HTERT RPE-1 (cell line): ENCODE results near the gene CAMKK1.

Source experiments
- in situ Hi-C: fragments of 300-500 bp; cut with MboI; formaldehyde crosslinking; loops from 4 replicates; pipeline ENCODE4 v1.14.3; 2020; ENCODE audit warnings: low sequenced_read_pairs

CAMKK1 gene

GRCh38 chr17:3897731-3898130 is 4.9 kb upstream of the CAMKK1 start:
- in situ Hi-C loops = no loop called here

GRCh38 chr17:3896968-3897235 is 4.0 kb upstream of the CAMKK1 start:
- in situ Hi-C loops = no loop called here

- in situ Hi-C loops = no loop called here
Observed at GRCh38 chr17:3896108-3896967, 3.5 kb upstream of the CAMKK1 start.

GRCh38 chr17:3895354-3895753 is 2.5 kb upstream of the CAMKK1 start:
- in situ Hi-C loops = no loop called here

GRCh38 chr17:3894911-3895343 is 2.1 kb upstream of the CAMKK1 start:
- in situ Hi-C loops = no loop called here

- in situ Hi-C loops = no loop called here
Observed at GRCh38 chr17:3894188-3894587, 1.3 kb upstream of the CAMKK1 start.

- in situ Hi-C loops = no loop called here
Observed at GRCh38 chr17:3893720-3894116, 865 bp upstream of the CAMKK1 start.

- in situ Hi-C loops = no loop called here
Observed at GRCh38 chr17:3892095-3892998, 506 bp downstream of the CAMKK1 start.

GRCh38 chr17:3891626-3892094 is 1.2 kb downstream of the CAMKK1 start:
- in situ Hi-C loops = no loop called here

GRCh38 chr17:3890878-3891219 is 2.0 kb downstream of the CAMKK1 start:
- in situ Hi-C loops = no loop called here

- in situ Hi-C loops = no loop called here
Observed at GRCh38 chr17:3890082-3890877, 2.6 kb downstream of the CAMKK1 start.

GRCh38 chr17:3889325-3890012 is 3.4 kb downstream of the CAMKK1 start:
- in situ Hi-C loops = no loop called here

GRCh38 chr17:3888343-3889171 is 4.3 kb downstream of the CAMKK1 start:
- in situ Hi-C loops = no loop called here

GRCh38 chr17:3887804-3888203 is 5.0 kb downstream of the CAMKK1 start:
- in situ Hi-C loops = no loop called here

- in situ Hi-C loops = no loop called here
Observed at GRCh38 chr17:3887394-3887793, 5.5 kb downstream of the CAMKK1 start.

- in situ Hi-C loops = no loop called here
Observed at GRCh38 chr17:3886776-3887175, 6.1 kb downstream of the CAMKK1 start.

GRCh38 chr17:3885970-3886369 is 6.9 kb downstream of the CAMKK1 start:
- in situ Hi-C loops = no loop called here

- in situ Hi-C loops = no loop called here
Observed at GRCh38 chr17:3885271-3885670, 7.6 kb downstream of the CAMKK1 start.

- in situ Hi-C loops = no loop called here
Observed at GRCh38 chr17:3884188-3884587, 8.7 kb downstream of the CAMKK1 start.

- in situ Hi-C loops = no loop called here
Observed at GRCh38 chr17:3882276-3882675, 10.6 kb downstream of the CAMKK1 start.
